Stomach (tissue), 4 donors: ENCODE data around the gene DOCK4.

ENCODE experiments used
- POLR2A ChIP-seq, 4 donors: fragments of 450-650 bp; IDR thresholded peaks; one replicate each; pipeline ENCODE4 v1.6.1; 2016; ENCODE audit warnings: antibody characterized with exemption in 4 of 4, control low read depth in 2 of 4, mild to moderate bottlenecking in 1 of 4, moderate library complexity in 1 of 4
- POLR2AphosphoS5 ChIP-seq, 3 donors: sonication (generic); formaldehyde crosslinking; IDR thresholded peaks; one replicate each; pipeline ENCODE4 v1.6.1; 2016; ENCODE audit warnings: antibody characterized with exemption in 3 of 3
- TF ChIP-seq, protein P1 (sequence below), 7 experiments: fragments of 450-650 bp in 4 of 7; fragments of 200-600 bp in 3 of 7; sonication (generic) in 3 of 7; IDR thresholded peaks; one replicate each; pipeline ENCODE4 v1.5.1; 2016 to 2019; ENCODE audit warnings: antibody characterized with exemption in 7 of 7, control low read depth in 2 of 7, mild to moderate bottlenecking in 1 of 7

DNA sequence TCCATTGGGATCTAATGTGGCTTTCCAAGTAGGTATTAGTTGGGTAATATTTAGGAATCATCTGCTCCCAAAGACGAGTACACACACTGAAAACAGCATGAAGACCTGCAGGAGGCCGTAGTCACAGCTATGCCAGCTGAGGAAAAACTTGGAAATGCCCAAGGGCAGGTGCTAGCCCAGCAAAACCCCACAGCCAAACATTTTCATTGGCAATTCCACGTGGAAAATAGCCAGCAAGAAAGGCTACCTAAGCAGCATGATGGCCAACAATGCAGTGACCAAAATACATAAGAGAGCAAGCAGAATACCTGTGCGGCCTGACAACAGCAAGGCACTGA, 32.7 kb downstream of the DOCK4 start:
- TF ChIP-seq, protein P1, sequence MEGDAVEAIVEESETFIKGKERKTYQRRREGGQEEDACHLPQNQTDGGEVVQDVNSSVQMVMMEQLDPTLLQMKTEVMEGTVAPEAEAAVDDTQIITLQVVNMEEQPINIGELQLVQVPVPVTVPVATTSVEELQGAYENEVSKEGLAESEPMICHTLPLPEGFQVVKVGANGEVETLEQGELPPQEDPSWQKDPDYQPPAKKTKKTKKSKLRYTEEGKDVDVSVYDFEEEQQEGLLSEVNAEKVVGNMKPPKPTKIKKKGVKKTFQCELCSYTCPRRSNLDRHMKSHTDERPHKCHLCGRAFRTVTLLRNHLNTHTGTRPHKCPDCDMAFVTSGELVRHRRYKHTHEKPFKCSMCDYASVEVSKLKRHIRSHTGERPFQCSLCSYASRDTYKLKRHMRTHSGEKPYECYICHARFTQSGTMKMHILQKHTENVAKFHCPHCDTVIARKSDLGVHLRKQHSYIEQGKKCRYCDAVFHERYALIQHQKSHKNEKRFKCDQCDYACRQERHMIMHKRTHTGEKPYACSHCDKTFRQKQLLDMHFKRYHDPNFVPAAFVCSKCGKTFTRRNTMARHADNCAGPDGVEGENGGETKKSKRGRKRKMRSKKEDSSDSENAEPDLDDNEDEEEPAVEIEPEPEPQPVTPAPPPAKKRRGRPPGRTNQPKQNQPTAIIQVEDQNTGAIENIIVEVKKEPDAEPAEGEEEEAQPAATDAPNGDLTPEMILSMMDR (IDR thresholded peaks at IDR 0.05), result no peak
- TF ChIP-seq POLR2A (IDR thresholded peaks at IDR 0.05) (no peak), POLR2AphosphoS5 (IDR thresholded peaks at IDR 0.05) (no peak)
